Muscle layer of duodenum (tissue), 2 donors: Measurements from ENCODE around the gene TUBGCP2.

Experiments
- H3K27ac ChIP-seq: one replicate; pipeline ENCODE4 v1.7.0; 2013; ENCODE audit warnings: mild to moderate bottlenecking, low read length
- H3K27me3 ChIP-seq: one replicate; pipeline ENCODE4 v1.7.0; 2013; ENCODE audit warnings: low read depth, mild to moderate bottlenecking, control low read depth, low read length
- H3K36me3 ChIP-seq, 2 donors: one replicate each; pipeline ENCODE4 v1.7.0; 2013; ENCODE audit warnings: low read length in 2 of 2, control low read depth in 1 of 2, mild to moderate bottlenecking in 1 of 2; ENCODE audit not compliant: insufficient read depth in 2 of 2, control insufficient read depth in 1 of 2
- H3K4me1 ChIP-seq, 2 donors: one replicate each; pipeline ENCODE4 v1.7.0; 2013; ENCODE audit warnings: low read length in 2 of 2, mild to moderate bottlenecking in 2 of 2, control low read depth in 1 of 2, moderate library complexity in 1 of 2; ENCODE audit not compliant: insufficient read depth in 2 of 2, control insufficient read depth in 1 of 2
- H3K4me3 ChIP-seq, 2 donors: one replicate each; pipeline ENCODE4 v1.7.0; 2013; ENCODE audit warnings: low read length in 2 of 2, low read depth in 1 of 2, mild to moderate bottlenecking in 1 of 2
- H3K9me3 ChIP-seq, 2 donors: one replicate each; pipeline ENCODE4 v1.7.0; 2013; ENCODE audit warnings: low read length in 2 of 2, control low read depth in 1 of 2, mild to moderate bottlenecking in 1 of 2; ENCODE audit not compliant: control insufficient read depth in 1 of 2
- donor health status: healthy.

Gene TUBGCP2

DNA sequence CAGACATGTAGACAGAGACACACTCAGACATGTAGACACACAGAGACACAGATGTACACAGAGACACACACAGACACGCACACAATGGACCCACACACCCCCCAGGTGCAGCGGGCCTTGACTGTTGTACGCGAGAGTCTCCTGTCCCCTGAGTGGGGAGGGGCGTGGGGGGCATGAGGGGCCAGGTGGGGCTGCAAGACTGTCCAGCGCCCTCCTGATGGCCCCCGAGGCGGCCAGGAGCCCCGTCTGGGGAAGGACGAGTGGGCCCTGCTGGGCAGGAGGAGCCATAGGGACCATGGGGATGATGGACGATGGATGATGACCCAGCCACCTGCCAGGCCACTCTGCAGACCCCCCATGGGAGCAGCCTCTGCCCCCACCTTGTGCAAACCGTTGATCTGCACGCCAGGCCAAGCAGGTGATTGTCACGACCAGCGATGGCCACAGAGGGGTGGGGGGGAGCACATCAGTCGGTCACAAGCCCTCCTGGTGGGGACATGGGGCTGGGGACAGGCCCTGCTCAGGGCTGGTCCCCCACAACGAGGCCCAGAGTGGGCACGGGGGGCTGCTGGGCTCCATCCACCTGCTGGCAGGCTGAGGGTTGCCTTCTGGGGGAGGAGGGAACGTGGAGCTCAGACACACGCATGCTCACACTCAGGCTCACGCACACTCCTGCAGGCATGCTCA, 59.4 kb downstream of the TUBGCP2 start:
- Histone ChIP-seq H3K27ac (no peak overlapping the region), H3K4me1 (no peaks in the 10 kb centered on the region), H3K4me3 (no peak overlapping the region), H3K36me3 (no peaks in the 10 kb centered on the region), H3K9me3 (no peaks in the 10 kb centered on the region), H3K27me3 (peaks cover 17% of the 10 kb centered on the region)

DNA sequence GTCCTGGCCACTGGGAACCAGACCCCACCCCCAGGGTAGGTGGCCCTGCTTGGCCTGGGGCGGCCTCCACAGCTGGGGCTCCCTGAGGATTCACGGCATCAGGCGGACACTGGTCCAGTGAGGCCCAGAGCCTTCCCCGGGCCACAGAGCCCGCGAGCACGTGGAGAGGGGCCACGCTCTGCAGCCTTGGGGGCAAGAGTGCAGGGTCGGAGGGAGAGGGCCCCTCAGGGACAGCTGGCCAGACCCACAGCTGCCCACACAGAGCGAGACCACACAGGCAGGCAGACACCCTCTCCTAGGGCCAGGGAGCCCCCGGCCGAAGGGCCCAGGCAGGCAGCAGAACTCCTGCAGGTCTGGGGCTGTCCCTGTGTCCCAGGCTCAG, 60.3 kb downstream of the TUBGCP2 start:
- no peak overlapping the region for H3K4me3 ChIP-seq
- H3K36me3 ChIP-seq = no peaks in the 10 kb centered on the region
- no peak overlapping the region for H3K27ac ChIP-seq
- peaks cover 17% of the 10 kb centered on the region for H3K27me3 ChIP-seq
- no peaks in the 10 kb centered on the region for H3K4me1 ChIP-seq
- no peaks in the 10 kb centered on the region for H3K9me3 ChIP-seq

DNA sequence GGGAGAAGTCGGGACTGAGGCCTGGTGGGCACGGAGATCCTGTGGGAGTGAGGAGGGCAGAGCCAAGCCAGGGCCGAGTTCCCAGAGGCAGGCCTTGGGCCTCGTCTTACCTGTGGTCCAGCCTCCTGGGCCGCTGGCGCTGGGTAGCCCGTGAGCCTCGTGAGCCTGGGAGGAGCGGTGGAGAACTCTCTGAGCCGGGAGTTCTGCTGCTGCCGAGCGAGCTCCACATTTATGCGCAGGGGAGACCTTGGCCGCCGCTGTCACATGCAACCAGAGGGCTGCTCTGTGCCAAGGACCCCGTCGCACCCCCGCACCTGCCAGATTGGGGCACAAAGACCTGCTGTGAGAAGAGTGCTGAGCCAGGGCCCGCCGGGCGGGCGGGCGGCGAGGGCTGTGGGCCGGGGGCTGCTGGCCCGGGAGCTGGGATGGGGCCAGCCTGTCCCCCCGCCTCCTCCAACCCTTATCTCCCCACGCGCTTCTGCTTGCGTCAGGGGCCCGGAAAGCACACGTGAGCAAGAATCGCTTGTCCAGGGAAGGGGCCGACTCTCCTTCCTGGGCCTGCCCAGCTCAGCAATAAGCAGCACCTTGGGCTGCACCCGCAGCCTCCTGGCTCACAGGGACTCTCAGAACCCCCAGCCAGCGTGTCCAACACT, 60.9 kb downstream of the TUBGCP2 start:
- H3K4me3 ChIP-seq = no peak overlapping the region

DNA sequence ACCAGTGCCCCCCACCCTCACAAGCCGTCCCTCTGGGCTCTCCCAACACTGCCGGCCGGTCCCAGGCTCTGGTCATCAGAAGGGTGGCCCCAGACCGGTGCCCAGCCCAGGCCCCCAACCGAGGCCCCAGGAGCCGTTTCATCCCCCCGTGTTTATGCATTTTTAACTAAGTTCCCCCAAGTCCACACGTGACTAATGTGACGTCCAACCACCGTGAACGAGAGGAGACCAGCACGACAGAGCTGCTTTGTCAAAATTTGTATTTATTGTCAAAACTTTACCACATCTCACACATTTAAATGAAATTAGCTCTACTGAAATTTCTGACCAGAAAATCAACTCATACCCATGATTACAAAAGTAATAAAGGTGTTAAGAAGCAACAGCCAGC, 62.4 kb downstream of the TUBGCP2 start:
- Histone ChIP-seq H3K36me3 (no peaks in the 10 kb centered on the region), H3K9me3 (no peaks in the 10 kb centered on the region), H3K4me1 (no peaks in the 10 kb centered on the region), H3K27ac (no peak overlapping the region), H3K27me3 (peaks cover 17% of the 10 kb centered on the region), H3K4me3 (no peak overlapping the region)

More for the DNA sequence above, 60.9 kb downstream of the TUBGCP2 start:
- peaks cover 17% of the 10 kb centered on the region for H3K27me3 ChIP-seq
- H3K36me3 ChIP-seq = no peaks in the 10 kb centered on the region
- no peaks in the 10 kb centered on the region for H3K9me3 ChIP-seq
- H3K4me1 ChIP-seq = no peaks in the 10 kb centered on the region
- H3K27ac ChIP-seq = no peak overlapping the region

DNA sequence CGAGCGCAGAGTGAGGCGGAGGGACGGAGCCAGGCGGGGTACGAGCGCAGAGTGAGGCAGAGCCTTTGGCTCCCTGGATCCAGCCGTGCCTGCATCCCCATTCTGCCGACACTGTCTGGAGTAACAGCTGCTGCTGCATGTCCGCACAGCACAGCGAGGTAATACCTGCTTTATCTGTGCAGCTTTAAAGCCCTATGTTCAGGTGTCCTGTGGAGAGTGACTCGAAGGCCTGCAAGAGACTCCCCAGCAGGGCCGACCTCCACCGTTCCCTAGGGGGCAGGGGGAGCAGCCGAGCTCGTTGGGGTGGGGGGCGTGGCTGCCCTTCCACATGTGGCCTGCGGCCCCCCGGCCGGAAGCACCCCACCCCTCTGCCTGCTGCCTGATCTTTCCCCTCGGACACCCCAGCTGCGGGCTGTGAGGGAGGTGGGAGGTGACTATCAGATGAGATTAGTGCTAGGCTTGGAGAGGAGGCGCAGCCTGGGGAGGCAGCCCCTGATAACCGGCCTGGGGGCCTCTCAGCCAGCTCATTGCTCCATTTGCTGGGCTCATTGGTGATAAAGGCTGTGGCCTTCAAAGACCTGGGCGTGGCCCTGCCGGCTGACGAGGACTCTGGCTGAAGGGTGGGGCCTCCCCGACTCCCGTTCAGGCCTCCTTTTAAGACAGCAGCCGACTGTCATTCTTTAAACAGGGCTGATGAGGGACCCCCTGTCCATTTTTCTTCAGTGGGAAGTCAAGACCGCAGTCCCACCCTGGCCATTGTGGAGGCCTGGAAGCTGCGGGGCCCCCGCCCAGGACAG, 63.0 kb downstream of the TUBGCP2 start:
- H3K27me3 ChIP-seq = peaks cover 17% of the 10 kb centered on the region
- H3K4me3 ChIP-seq = no peak overlapping the region
- H3K4me1 ChIP-seq = no peaks in the 10 kb centered on the region
- no peaks in the 10 kb centered on the region for H3K9me3 ChIP-seq
- H3K36me3 ChIP-seq = no peaks in the 10 kb centered on the region
- no peak overlapping the region for H3K27ac ChIP-seq

DNA sequence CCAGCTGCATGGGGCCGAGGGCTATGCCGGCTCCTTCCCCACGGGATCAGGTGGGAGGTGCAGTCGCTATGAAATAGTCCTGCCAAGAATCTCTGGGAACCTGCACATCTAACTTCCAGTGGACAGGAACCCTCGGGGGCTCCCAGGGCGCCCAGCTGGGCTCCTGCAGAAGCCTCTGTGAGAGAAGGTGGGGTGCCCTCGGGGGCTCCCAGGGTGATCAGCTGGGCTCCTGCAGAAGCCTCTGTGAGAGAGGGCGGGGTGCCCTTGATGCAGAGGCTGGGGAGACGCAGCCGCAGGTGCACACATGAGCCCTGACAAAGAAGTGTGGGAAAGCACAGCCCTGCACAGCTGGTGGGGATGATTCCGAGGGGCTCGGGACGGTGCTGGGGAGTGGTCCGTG, 65.1 kb downstream of the TUBGCP2 start:
- H3K36me3 ChIP-seq = no peaks in the 10 kb centered on the region
- H3K27me3 ChIP-seq = peaks cover 20% of the 10 kb centered on the region
- no peak overlapping the region for H3K27ac ChIP-seq
- no peak overlapping the region for H3K4me3 ChIP-seq
- H3K9me3 ChIP-seq = no peaks in the 10 kb centered on the region
- H3K4me1 ChIP-seq = no peaks in the 10 kb centered on the region

DNA sequence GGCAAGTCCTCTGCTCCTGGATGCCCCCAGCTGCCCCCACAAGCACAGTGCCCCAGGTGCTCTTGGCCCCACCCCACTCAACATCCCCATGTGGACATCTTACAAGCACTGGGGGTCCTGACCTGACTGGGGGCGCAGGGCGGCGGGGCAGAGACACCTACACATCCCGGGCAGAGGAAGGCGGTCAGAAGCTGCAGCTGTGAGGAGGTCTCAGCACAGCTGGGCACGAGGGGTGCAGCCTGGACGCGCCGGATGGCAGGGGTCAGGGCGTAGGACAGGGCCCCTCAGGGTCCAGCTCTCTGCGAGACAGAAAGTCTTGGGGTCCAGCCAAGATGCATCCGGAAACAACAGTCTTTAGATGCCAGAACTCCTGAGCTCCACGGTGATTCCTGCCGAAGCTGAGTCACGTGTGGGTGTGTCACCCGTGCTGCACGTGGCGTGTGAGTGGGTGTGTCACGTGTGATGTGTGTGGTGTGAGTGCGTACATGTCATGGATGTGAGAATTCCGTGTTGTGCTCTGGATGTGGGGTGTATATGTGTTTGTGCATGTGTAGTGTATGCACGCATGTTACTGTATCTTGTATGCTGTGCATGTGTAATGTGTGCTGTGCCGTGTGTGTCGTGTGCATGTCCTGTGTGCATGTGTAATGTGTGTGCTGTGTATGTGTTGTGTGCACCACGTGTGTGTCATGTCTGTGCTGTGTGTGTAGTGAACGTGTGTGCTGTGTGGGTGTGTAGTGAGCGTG, 65.9 kb downstream of the TUBGCP2 start:
- H3K27me3 ChIP-seq = peaks cover 22% of the 10 kb centered on the region

DNA sequence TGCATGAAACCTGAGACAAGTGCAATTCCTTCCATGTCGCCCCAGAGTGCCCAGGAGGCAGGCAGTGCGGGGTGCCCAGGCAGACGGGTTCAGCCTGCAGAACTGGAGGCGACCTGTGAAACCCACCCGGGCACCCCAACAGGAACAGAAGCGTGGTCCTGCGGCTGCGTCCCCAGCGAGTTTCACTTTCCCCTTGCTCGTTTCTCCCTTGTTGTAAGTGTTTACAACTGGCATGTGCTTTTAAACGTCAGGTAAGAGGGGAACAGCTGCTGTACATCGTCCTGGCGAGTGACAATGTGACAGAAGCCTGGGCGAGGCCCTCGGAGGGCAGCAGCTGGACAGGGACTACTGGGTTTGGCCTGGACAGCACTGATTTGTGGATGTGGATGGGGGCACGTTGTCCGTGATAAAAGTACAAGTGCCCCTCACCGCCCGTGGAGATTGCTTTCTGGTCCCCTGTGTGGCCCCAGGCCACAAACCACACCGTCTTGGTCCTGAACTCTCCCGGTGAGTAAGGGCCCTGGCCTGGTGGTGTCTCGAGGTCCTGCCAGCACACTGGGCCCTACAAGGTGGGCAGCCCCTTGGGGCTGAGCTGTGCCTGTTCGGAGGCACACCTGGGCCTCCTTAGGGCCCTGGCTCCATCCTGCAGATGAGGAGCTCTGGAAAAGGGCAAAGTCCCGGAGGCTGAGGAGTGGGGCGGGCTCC, 67.0 kb downstream of the TUBGCP2 start:
- Histone ChIP-seq H3K27me3 (peaks cover 18% of the 10 kb centered on the region), H3K4me3 (peak overlapping the region in 1 of 2 donors; percentile 37), H3K9me3 (no peaks in the 10 kb centered on the region), H3K36me3 (no peaks in the 10 kb centered on the region), H3K4me1 (peaks cover 0 to 15% of the 10 kb centered on the region in 2 donors), H3K27ac (no peak overlapping the region)

More for the DNA sequence above, 65.9 kb downstream of the TUBGCP2 start:
- no peaks in the 10 kb centered on the region for H3K9me3 ChIP-seq
- no peaks in the 10 kb centered on the region for H3K36me3 ChIP-seq
- H3K27ac ChIP-seq = no peak overlapping the region
- H3K4me3 ChIP-seq = no peak overlapping the region
- peaks cover 0 to 4% of the 10 kb centered on the region in 2 donors for H3K4me1 ChIP-seq

DNA sequence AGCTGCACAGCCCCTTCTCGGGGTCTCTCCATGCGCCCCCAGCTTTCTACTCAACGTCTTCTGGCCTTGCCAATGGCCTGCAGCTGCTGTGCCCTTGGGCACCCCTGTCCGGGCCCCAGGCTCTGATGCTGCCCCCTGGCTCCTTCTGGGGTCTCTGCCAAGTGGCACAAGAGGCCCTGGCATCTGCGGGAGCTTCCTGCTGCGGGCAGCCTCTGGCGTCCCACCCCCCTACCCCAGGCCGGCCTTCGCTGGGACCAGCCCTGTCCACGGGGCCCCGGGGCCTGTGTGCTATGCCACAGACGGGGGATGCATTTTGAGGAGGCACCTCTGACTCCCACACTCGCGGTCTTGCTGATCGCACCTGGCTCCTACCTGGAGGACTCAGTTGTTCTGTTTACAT, 68.7 kb downstream of the TUBGCP2 start:
- Histone ChIP-seq H3K9me3 (no peaks in the 10 kb centered on the region), H3K4me1 (peaks cover 0 to 30% of the 10 kb centered on the region in 2 donors), H3K27me3 (peaks cover 8% of the 10 kb centered on the region), H3K36me3 (no peaks in the 10 kb centered on the region), H3K27ac (no peak overlapping the region), H3K4me3 (no peak overlapping the region)

DNA sequence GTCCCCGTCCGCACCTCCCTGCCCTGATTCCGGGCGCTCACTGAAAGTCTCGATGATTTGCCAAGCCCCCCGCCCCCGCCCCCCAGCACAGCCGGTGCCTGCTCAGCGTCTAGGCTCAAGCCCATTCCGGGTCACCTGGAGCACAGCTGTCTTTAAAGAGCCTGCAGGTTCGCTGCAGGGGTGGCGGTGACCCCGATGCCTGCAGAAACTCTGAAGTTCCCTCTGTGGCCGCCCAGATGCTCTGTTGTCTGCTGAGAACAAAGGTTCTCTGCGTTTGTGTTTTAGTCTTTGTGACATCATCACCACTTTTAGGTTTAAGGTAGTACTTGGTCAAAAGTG, 70.2 kb downstream of the TUBGCP2 start:
- H3K4me3 ChIP-seq = no peak overlapping the region
- peaks cover 5% of the 10 kb centered on the region for H3K27me3 ChIP-seq
- no peak overlapping the region for H3K27ac ChIP-seq
- no peaks in the 10 kb centered on the region for H3K36me3 ChIP-seq
- H3K9me3 ChIP-seq = no peaks in the 10 kb centered on the region
- peaks cover 0 to 30% of the 10 kb centered on the region in 2 donors for H3K4me1 ChIP-seq
